ENCODE data around the gene CCDC106.

The CCDC106 gene

GRCh38 chr19:55613930-55614710, 33.9 kb upstream of the CCDC106 start:
- no peak for DNase-seq (ENCODE audit: low read depth in 2 of 2)

GRCh38 chr19:55614711-55615542, 33.1 kb upstream of the CCDC106 start:
- DNase-seq (ENCODE audit: low read depth in 2 of 2), result no peak

GRCh38 chr19:55615543-55616394, 32.2 kb upstream of the CCDC106 start:
- DNase-seq (ENCODE audit: low read depth in 2 of 2), result no peak

- DNase-seq (ENCODE audit: low read depth in 2 of 2), result no peak
Measured at GRCh38 chr19:55616395-55616875, 31.6 kb upstream of the CCDC106 start.

GRCh38 chr19:55617426-55617825, 30.6 kb upstream of the CCDC106 start:
- DNase-seq (ENCODE audit: low read depth in 2 of 2), result no peak

DNA sequence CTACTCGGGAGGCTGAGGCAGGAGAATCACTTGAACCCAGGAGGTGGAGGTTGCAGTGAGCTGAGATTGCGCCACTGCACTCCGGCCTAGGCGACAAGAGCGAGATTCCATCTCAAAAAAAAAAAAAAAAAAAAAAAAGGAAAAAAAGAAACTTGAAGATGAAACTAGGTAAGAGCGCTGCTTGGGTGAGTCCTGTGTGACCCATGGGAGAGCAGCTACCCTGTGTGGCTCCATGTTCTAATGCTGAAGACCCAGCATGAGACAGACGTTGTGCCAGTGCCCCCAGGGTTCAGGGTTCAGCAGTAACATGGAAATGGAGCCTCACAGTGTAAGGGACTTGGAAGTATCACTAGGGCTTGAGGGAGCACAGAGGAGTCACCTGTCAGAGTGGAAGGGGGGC, 29.6 kb upstream of the CCDC106 start:
- no peak for DNase-seq (ENCODE audit: low read depth in 2 of 2)

DNA sequence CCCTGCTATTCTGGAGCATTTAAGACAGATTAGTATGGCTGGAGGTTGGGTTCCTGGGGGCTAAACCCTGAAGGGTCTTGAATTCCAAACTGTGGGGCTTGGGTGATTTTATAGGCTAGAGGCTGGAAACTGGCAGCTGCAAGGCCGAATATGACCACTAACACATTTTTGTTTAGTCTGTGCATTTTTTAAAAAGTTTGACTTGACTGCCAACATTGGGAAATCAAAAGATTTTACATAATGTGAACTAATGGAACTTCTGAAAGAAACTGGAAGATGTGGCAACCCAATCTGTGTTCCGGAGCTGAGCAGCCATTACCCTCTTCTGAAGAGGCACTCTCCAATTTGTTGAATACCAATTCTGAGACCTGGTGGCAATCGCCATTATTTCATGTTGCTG, 28.7 kb upstream of the CCDC106 start:
- no peak for DNase-seq (ENCODE audit: low read depth in 2 of 2)

GRCh38 chr19:55620410-55621204, 27.4 kb upstream of the CCDC106 start:
- no peak for DNase-seq (ENCODE audit: low read depth in 2 of 2)

DNA sequence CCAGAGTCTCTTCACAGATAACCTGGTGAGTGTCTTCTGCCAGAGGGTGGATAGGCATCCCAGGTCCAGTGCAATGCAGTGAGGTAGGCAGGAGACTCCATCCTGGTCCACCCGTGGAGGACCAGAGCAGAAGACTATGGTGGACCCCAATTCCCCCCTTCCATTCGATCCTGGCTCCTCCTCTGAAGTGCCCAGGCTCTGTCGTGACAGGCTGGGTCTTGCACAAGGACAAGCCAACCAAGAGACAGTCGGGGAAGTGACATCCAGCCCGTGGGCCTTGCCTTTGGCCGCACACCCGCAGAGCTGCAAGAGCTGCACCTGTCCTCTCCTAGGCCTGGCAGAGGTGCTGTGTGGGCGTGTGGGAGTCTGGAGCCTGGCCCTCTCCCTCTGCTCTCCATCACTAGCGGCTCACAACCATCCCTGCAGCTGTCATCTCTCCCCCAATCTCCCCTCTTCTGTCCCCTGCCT, 26.8 kb upstream of the CCDC106 start:
- DNase-seq (ENCODE audit: low read depth in 2 of 2), result no peak

DNA sequence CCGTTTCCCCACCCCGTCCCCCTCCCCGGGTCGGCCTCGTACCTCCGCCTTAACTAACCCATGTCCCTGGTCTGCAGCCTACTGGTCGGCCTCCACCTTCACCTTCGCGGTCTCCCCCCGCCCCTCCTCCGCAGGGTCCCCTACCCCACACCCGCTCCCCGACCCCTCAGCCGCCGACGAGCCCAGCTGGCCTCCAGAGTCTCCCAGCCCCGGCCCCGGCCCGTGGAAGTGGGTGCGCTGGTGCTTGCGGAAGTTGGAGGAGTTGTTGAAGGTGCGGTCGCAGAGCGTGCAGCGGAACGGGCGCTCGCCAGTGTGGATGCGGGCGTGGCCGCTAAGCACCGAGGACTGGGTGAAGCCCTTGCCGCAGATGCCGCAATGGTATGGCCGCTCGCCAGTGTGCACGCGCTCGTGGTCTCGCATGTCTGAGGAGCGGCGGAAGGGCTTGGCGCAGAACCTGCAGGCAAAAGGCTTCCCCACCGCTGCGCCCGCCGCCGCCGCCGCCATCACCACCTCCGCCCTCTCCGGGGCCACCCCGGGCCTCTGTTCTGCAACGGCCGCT, 26.3 kb upstream of the CCDC106 start:
- no peak for DNase-seq (ENCODE audit: low read depth in 2 of 2)

GRCh38 chr19:55622242-55622969, 25.6 kb upstream of the CCDC106 start:
- no peak for DNase-seq (ENCODE audit: low read depth in 2 of 2)

DNA sequence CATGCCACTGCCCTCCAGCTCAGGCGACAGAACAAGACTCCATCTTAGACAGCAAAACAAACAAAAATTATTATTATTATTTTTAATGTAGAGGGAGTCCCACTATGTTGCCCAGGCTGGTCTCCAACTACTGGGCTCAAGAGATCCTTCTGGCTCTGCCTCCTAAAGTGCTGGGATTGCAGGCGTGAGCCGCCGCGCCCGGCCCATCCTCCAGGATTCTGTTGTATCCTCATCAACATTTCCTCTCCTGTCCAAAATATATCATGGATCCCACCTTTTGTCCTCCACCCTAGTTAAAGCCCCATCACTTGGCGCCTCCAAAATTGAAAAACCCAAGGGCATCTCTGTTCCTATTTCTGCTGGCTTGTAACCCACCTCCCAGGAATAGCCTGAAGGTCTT, 24.9 kb upstream of the CCDC106 start:
- DNase-seq (ENCODE audit: low read depth in 2 of 2), result no peak

GRCh38 chr19:55623561-55623960, 24.5 kb upstream of the CCDC106 start:
- no peak for DNase-seq (ENCODE audit: low read depth in 2 of 2)

DNA sequence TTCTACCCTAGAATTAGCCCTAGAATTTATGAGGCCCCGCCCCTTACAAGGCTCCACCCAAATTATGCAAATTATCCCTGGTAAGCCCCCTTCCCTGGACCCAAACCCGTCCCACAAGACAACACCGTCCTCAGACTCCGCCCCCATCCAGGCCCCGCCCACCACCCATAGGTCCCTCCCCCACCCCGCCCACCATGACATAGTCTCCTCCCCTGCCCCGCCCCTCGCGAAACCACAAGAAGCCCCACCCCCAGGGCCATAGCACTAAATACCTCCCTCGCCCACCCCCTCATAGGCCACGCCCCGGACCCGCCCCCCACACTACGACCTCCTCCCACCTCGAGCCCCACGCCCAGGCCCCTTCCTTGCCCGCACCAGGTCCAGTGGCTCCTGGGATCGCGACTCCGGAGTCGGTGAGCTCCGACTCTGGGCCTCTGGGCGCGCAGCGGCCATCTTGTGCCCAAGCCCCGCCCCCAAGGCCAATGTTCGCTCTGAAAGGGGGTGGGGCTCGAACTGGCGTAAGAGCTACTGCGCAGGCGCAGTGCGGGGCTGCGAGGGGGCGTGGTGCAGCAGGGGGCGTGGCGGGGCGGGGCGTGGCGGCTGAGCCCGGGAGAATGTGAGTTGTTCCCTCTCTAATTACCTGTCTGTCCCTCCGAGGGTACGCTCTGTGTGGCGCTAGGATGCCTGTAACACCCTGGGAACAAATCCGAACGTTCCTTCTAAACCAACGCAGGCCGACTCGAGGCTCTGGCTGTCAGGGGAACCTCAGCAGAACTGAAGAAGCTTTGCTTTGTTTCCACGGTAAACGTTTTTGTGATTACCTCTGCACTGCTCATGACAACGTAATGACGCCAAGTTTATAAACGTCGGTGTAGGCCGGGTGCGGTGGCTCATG, 23.7 kb upstream of the CCDC106 start, which contains the start of gene ZNF784:
Gene ZNF784, minus strand, starts transcription at position 458 of the 895 bp plus-strand sequence. Its CDS starts 5 bp downstream, at position 453.
- peak; percentile 89 to 96 for DNase-seq (ENCODE audit: low read depth in 2 of 2)

DNA sequence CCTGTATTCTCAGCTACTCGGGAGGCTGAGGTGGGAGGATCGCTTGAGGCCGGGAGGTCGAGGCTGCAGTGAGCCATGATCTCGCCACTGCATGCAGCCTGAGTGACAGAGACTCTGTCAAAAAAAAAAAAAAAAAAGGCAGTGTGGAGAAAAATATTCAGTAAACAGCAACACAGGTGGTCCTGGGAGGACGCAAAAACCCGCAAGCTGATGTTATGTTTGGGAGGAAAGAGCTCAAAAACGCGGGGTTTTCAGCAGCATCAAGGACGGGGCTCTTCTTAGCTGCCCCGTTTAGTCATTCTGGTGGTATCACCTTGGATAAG, 23.0 kb upstream of the CCDC106 start:
- no peak for DNase-seq (ENCODE audit: low read depth in 2 of 2)

GRCh38 chr19:55626350-55626749, 21.7 kb upstream of the CCDC106 start:
- DNase-seq (ENCODE audit: low read depth in 2 of 2), result no peak

- DNase-seq (ENCODE audit: low read depth in 2 of 2), result peak; percentile 62 to 74
Measured at GRCh38 chr19:55632463-55632834, 15.6 kb upstream of the CCDC106 start.

GRCh38 chr19:55633861-55634260, 14.2 kb upstream of the CCDC106 start:
- DNase-seq (ENCODE audit: low read depth in 2 of 2), result no peak

- DNase-seq (ENCODE audit: low read depth in 2 of 2), result no peak
Measured at GRCh38 chr19:55635334-55635717, 12.7 kb upstream of the CCDC106 start.

Measured in stimulated activated CD8-positive, alpha-beta memory T cell treated with anti-CD3 and anti-CD28 coated beads, Interleukin-2, amount 100 ng/mL, for 48 hours (primary cell).